Fibroblast of lung (primary cell): ENCODE data around the gene SMOC2. TPM values are rescaled to one million over a fixed set of nuclear protein-coding genes. Genes with fewer than 3 reads are reported as not detected.

Source experiments
- DNase-seq, 2 donors: peaks; one replicate each; pipeline versions ENCODE4 v3.0.0 to v3.0.0-alpha.2; 2010; ENCODE audit warnings: low read depth in 2 of 2
- H2AFZ ChIP-seq: 2 replicates; pipeline ENCODE4 v1.5.1; 2012; ENCODE audit warnings: low read length, control low read depth, inconsistent platforms
- H3K27ac ChIP-seq: 2 replicates; pipeline ENCODE4 v1.5.1; 2011; ENCODE audit warnings: low read length, control low read depth; ENCODE audit not compliant: insufficient read depth
- H3K27me3 ChIP-seq: 2 replicates; pipeline ENCODE4 v1.5.1; 2011; ENCODE audit warnings: mild to moderate bottlenecking, low read length; ENCODE audit not compliant: control insufficient read depth, insufficient read depth
- H3K36me3 ChIP-seq: 2 replicates; pipeline ENCODE4 v1.5.1; 2011; ENCODE audit warnings: low read length; ENCODE audit not compliant: control insufficient read depth, insufficient read depth
- H3K4me1 ChIP-seq: 2 replicates; pipeline ENCODE4 v1.5.1; 2011; ENCODE audit warnings: low read length; ENCODE audit not compliant: control insufficient read depth, insufficient read depth; ENCODE audit errors: extremely low read depth
- H3K4me2 ChIP-seq: 2 replicates; pipeline ENCODE4 v1.5.1; 2011; ENCODE audit warnings: low read length, control low read depth; ENCODE audit not compliant: insufficient read depth; ENCODE audit errors: extremely low read depth
- H3K4me3 ChIP-seq, 4 experiments: fragments of 200-600 bp in 1 of 4; sonication (generic) in 1 of 4; replicated peaks in 1 of 4; 2 replicates each; pipeline ENCODE4 v1.5.1; 2011 to 2016; ENCODE audit warnings: low read length in 4 of 4, low read depth in 3 of 4, mild to moderate bottlenecking in 3 of 4, control low read depth in 2 of 4, inconsistent platforms in 1 of 4, mixed read lengths in 1 of 4; ENCODE audit not compliant: insufficient read depth in 1 of 4; ENCODE audit errors: control extremely low read depth in 1 of 4
- H3K79me2 ChIP-seq: 2 replicates; pipeline ENCODE4 v1.5.1; 2012; ENCODE audit warnings: mild to moderate bottlenecking, low read length, inconsistent platforms; ENCODE audit not compliant: control insufficient read depth, insufficient read depth
- H3K9ac ChIP-seq: 2 replicates; pipeline ENCODE4 v1.5.1; 2011; ENCODE audit warnings: mild to moderate bottlenecking, low read length, control low read depth; ENCODE audit not compliant: insufficient read depth
- H3K9me3 ChIP-seq: 2 replicates; pipeline ENCODE4 v1.5.1; 2012; ENCODE audit warnings: low read depth, low read length; ENCODE audit not compliant: control insufficient read depth, insufficient read depth
- H4K20me1 ChIP-seq: 2 replicates; pipeline ENCODE4 v1.5.1; 2011; ENCODE audit warnings: low read length; ENCODE audit not compliant: control insufficient read depth, insufficient read depth; ENCODE audit errors: extremely low read depth
- CTCF ChIP-seq, 2 donors: IDR thresholded peaks in 1 of 2; conservative IDR thresholded peaks in 1 of 2; 1 replicate in 1 of 2; 2 replicates in 1 of 2; pipeline ENCODE4 v1.5.1; 2011 to 2012; ENCODE audit warnings: low read length in 2 of 2, control low read depth in 1 of 2, inconsistent platforms in 1 of 2, low read depth in 1 of 2, mild to moderate bottlenecking in 1 of 2
- EZH2 ChIP-seq: IDR thresholded peaks from 2 replicates; pipeline ENCODE4 v1.5.1; 2012; ENCODE audit warnings: low read length, control low read depth, mild to moderate bottlenecking; ENCODE audit errors: missing control alignments
- polyA plus RNA-seq, 2 donors: library from polyadenylated mRNA; depleted of rRNA in 1 of 2; stranded (reverse) in 1 of 2; unstranded in 1 of 2; fragments of >200 nt; gene quantifications; 2 replicates each; pipeline ENCODE4 v1.2.1, GENCODE V29; 2011 to 2012; ENCODE audit warnings: missing spikeins in 1 of 2
- total RNA-seq: library from RNA; depleted of rRNA; stranded (reverse); fragments of >200 nt; gene quantifications from 2 replicates; pipeline ENCODE4 v1.2.1, GENCODE V29; 2014

The SMOC2 gene
- total and polyA plus RNA-seq, 2 donors (not counting 1 experiment from before 2014, with no cell fraction given), result not detected

- H3K27ac ChIP-seq, result no peak overlapping the region
- no peaks in the 10 kb centered on the region for H3K27me3 ChIP-seq
- no peaks in the 10 kb centered on the region for H3K79me2 ChIP-seq
- no peak overlapping the region for H2AFZ ChIP-seq
- no peak overlapping the region for H3K9ac ChIP-seq
- no peak overlapping the region for H3K4me2 ChIP-seq
- TF ChIP-seq EZH2 (no peak), CTCF (conservative IDR thresholded peaks at IDR 0.05 in 1 of 2, IDR thresholded peaks at IDR 0.05 in 1 of 2; ENCODE audit: low read depth in 1 of 2, low read length in 2 of 2) (no peak)
- H3K9me3 ChIP-seq, result no peaks in the 10 kb centered on the region
- no peaks in the 10 kb centered on the region for H4K20me1 ChIP-seq
- no peak overlapping the region for H3K4me3 ChIP-seq
- H3K4me1 ChIP-seq, result no peaks in the 10 kb centered on the region
- no peak for DNase-seq
- no peaks in the 10 kb centered on the region for H3K36me3 ChIP-seq
Observed at GRCh38 chr6:168485818-168486217, 44.8 kb downstream of the SMOC2 start.

- Histone ChIP-seq H3K79me2 (no peaks in the 10 kb centered on the region), H3K4me3 (no peak overlapping the region), H3K36me3 (no peaks in the 10 kb centered on the region), H3K9me3 (no peaks in the 10 kb centered on the region), H3K9ac (no peak overlapping the region), H4K20me1 (no peaks in the 10 kb centered on the region), H3K4me2 (no peak overlapping the region), H3K4me1 (no peaks in the 10 kb centered on the region), H3K27ac (no peak overlapping the region), H2AFZ (no peak overlapping the region), H3K27me3 (no peaks in the 10 kb centered on the region)
- DNase-seq, result no peak
- TF ChIP-seq EZH2, result no peak
Observed at GRCh38 chr6:168490757-168491156, 49.8 kb downstream of the SMOC2 start.

GRCh38 chr6:168493976-168494375, 53.0 kb downstream of the SMOC2 start:
- H3K4me1 ChIP-seq, result no peaks in the 10 kb centered on the region
- no peak overlapping the region for H3K27ac ChIP-seq
- H2AFZ ChIP-seq, result no peak overlapping the region
- no peak overlapping the region for H3K9ac ChIP-seq
- TF ChIP-seq EZH2 (no peak), CTCF (conservative IDR thresholded peaks at IDR 0.05 in 1 of 2, IDR thresholded peaks at IDR 0.05 in 1 of 2; ENCODE audit: low read depth in 1 of 2, low read length in 2 of 2) (no peak)
- no peak overlapping the region for H3K4me2 ChIP-seq
- H3K4me3 ChIP-seq, result no peak overlapping the region
- H3K27me3 ChIP-seq, result no peaks in the 10 kb centered on the region
- H3K36me3 ChIP-seq, result no peaks in the 10 kb centered on the region
- H4K20me1 ChIP-seq, result no peaks in the 10 kb centered on the region
- no peaks in the 10 kb centered on the region for H3K79me2 ChIP-seq
- no peak for DNase-seq
- no peaks in the 10 kb centered on the region for H3K9me3 ChIP-seq
